ENCODE data around the gene RBBP4.
"Not testable (repeated sequence)": the region's sequence is repeated elsewhere in the genome, so short reads cannot be mapped to it uniquely, and the experiment has no call there.

RBBP4 gene

DNA sequence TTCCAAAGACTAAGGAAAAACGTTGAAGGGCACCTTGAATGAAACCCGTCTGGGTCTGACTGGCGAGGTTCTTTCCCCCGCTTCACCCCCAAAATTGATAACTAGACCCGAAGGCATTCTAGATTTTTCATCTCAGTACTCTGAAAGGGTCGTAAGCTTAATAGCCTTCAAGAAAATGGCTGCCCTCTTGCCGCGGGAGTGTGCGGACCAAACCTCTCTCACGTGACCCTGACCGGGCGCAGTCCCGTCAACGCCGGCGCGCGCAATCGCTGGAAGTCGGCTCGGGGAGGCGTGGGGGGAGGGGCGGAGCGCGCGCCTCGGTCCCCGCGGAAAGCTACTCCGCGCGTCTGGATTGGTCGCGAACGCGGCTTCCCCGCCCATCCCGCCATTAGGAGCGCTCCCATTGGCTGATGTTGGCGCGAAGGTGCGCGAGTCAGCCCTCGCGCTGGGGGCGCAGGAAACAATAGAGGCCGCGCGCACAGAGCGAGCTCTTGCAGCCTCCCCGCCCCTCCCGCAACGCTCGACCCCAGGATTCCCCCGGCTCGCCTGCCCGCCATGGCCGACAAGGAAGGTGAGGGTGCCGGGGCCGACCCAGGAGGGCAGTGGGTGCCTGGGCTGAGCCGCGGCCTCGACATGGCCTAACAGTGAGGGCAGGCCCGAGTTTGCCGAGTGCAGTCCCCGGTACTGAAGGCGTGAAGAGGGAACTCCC is at the start of gene RBBP4:
Gene RBBP4 (plus strand): TSS at position 457 of the 709 bp plus-strand sequence. CDS start 99 bp downstream, at position 556.
- peak; percentile 96 for DNase-seq

DNA sequence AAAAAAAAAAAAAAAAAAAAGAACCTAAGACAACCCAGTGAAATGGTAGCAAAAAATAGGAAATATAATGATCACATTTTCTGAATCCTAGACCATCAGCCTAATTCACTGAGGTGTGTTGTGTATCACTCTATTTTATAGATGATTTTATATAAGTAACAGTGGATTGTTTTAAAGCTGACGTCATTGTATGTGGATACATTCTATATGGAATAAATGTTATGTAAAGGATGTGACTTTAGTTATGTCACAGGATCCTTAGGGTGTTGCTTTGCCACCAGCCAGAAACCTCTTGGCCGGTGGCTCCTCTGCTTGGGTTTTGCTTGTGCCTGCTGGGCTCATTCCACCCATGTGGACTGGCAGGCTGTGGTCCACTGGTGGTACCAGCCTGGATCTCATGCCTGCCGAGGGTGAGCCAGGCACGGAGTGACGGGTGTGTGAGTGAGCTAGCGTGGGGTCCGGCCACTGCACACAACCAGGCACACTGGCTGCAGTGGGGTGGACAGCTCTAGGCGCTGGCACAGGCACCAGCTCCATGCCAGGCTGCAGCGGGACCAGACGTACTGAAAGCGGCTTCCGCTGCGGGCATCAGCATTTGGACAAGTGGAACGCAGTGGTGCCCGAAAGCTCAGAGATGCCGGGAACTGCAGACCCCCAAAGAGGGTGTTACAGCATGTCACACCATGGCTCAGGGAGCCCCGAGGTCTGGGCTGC is 45.1 kb upstream of the RBBP4 start:
- DNase-seq, result no peak

GRCh38 chr1:32606565-32607371 is 44.2 kb upstream of the RBBP4 start:
- DNase-seq, result no peak

DNA sequence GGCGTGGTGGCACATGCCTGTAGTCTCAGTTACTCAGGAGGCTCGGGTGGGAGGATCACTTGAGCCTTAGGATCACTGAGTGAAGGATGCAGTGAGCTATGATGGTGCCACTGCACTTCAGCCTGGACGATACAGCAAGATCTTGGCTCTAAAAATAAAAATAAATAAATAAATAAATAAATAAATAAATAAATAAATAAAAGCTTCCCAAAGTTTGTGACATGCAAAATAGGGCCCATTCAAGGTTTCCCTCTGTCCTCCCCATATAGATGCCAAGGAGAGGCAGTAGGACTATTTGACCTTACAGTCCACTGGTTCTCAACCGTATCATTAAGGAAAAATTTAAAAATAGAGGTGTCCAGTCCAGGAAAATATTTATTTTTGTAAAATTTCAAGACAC is 41.8 kb upstream of the RBBP4 start:
- DNase-seq, result no peak

- DNase-seq, result no peak
Observed at GRCh38 chr1:32611859-32612188, 39.2 kb upstream of the RBBP4 start.

GRCh38 chr1:32612189-32612881 is 38.7 kb upstream of the RBBP4 start:
- DNase-seq, result peak; percentile 78 to 84

DNA sequence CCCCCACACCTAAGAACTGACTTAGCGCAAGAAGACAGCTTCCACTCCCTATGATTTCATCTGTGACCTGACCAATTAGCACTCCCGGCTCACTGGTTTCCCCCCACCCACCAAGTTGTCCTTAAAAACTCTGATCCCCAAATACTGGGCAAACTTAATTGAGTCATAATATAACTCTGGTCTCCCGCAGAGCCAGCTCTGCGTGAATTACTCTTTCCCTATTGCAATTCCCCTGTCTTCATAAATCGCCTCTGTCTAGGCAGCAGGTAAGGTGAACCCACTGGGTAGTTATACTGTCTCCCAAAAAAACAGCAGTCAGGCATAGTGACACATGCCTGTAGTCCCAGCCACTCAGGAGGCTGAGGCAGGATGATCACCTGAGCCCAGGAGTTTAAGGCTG is 37.5 kb upstream of the RBBP4 start:
- no peak for DNase-seq

- no peak for DNase-seq
Observed at GRCh38 chr1:32618673-32619221, 32.3 kb upstream of the RBBP4 start.

GRCh38 chr1:32619701-32620485 is 31.1 kb upstream of the RBBP4 start:
- peak in 1 of 2 donors; percentile 35 for DNase-seq

- DNase-seq, result no peak
Observed at GRCh38 chr1:32622205-32622604, 28.8 kb upstream of the RBBP4 start.

GRCh38 chr1:32622806-32623681 is 28.0 kb upstream of the RBBP4 start:
- DNase-seq, result no peak

- DNase-seq, result no peak
Observed at GRCh38 chr1:32623775-32624174, 27.2 kb upstream of the RBBP4 start.

- no peak for DNase-seq
Observed at GRCh38 chr1:32626176-32626575, 24.8 kb upstream of the RBBP4 start.

GRCh38 chr1:32627596-32628162 is 23.3 kb upstream of the RBBP4 start:
- DNase-seq, result no peak

DNA sequence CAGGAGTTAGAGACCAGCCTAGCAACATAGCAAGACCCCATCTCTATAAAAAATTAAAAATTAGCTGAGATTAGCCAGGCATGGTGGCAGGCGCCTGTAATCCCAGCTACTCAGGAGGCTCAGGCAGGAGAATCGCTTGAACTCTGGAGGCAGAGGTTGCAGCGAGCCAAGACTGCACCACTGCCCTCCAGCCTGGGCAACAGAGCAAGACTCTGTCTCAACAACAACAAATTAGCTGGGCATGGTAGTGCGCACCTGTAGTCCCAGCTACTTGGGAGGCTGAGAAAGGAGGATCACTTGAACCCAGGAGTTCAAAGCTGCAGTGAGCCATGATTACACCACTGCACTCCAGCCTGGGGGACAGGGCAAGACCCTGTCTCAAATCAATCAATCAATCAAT is 20.8 kb upstream of the RBBP4 start:
- not testable (repeated sequence) for DNase-seq

GRCh38 chr1:32632829-32633228 is 18.2 kb upstream of the RBBP4 start:
- no peak for DNase-seq

- DNase-seq, result no peak
Observed at GRCh38 chr1:32635508-32636277, 15.3 kb upstream of the RBBP4 start.

DNA sequence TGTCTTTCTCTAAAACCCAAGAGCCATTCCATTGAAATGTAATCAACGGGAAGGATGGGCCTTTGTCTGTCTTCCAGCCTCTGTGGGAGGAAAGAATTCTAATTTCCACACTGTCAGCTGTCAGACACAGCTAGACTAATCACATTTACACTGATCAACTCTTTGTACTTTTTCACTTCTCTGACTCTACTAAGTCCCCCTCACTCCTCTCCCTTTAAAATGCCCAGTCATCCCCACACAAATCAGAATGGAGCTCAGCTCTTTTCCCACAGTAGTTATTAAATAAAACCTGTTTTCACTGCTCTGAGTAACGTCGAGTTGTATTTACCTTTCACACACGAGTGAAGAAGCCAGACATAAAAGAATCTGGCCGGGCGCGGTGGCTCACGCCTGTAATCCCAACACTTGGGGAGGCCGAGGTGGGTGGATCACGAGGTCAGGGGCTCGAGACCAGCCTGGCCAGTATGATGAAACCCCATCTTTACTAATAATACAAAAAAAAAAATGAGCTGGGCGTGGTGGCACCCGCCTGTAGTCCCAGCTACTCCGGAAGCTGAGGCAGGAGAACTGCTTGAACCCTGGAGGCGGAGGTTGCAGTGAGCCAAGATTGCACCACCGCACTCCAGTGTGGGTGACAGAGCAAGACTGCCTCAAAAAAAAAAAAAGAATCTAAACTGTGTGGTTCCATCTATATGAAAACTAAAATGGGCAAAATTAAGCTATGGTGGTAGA is 13.9 kb upstream of the RBBP4 start:
- DNase-seq, result no peak

GRCh38 chr1:32639489-32640075 is 11.4 kb upstream of the RBBP4 start:
- no peak for DNase-seq
